ENCODE data around the gene HOXC12. TPM values are rescaled to one million over a fixed set of nuclear protein-coding genes. Genes with fewer than 3 reads are reported as not detected.

HOXC12 gene
- total RNA-seq, 2 experiments from 2014 or later, result not detected

DNA sequence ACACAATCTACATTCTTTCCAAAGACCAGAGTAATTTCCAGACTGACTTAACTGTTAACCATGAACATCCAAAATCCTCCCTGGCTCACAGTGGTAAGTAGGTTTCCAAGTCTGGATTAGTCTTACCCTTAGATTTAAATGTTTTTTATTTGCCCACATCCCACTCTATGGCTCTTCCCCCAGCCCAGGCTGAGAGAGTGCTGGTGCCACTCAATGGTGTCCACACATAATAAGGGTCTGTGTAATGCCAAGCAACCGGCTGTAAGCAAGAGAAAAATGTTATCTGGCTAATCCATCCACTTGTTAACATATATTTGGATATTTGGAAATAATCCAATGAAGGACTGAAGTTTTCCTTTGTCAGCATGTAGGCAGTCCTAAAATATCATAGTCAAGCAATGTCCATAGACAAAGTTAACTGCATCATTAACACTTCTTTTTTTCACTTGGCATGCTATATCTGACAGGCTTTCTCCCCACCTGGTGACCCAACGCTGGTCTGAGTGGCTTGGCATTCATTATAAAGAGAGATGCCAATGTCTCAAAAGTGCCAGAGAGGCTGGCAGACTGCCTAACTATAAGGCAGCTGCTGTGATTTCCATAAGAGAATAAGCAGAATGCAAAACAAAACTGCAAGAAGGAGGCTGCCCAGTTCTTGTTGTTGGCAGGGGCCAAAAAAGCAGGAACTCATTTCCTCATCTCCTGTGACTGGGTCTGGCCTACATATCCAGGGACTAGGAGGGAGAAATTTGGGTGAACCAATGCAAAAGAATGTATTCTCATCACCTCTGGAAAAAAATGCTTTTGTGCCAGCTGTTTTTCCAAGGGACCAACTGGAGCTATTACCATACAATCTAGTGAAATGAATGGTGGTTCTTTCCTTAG lies 29.9 kb upstream of the HOXC12 start:
- intact Hi-C loops (cut with micrococcal nuclease; ENCODE audit: unreplicated experiment), result no loop called here
- Histone ChIP-seq H3K9me2 (ENCODE audit: insufficient read depth, low read length) (no peaks in the 10 kb centered on the region), H4K20me1 (ENCODE audit: insufficient read depth, low read length) (no peaks in the 10 kb centered on the region), H2AFZ (ENCODE audit: low read length) (no peak overlapping the region), H3K79me2 (ENCODE audit: insufficient read depth, low read depth, low read length) (no peaks in the 10 kb centered on the region), H3K4me2 (ENCODE audit: low read length) (no peak overlapping the region), H3K4me1 (ENCODE audit: insufficient read depth, low read length, poor library complexity, severe bottlenecking) (no peaks in the 10 kb centered on the region), H3K36me3 (ENCODE audit: insufficient read depth, low read length) (no peaks in the 10 kb centered on the region), H3K9me3 (ENCODE audit: low read length) (no peaks in the 10 kb centered on the region), H3K4me3 (ENCODE audit: low read depth, low read length, poor library complexity, severe bottlenecking) (no peak overlapping the region), H3K27ac (ENCODE audit: low read depth, low read length, poor library complexity, severe bottlenecking) (no peak overlapping the region)
- no peak for DNase-seq (ENCODE audit: low spot score)
- TF ChIP-seq, protein P1, sequence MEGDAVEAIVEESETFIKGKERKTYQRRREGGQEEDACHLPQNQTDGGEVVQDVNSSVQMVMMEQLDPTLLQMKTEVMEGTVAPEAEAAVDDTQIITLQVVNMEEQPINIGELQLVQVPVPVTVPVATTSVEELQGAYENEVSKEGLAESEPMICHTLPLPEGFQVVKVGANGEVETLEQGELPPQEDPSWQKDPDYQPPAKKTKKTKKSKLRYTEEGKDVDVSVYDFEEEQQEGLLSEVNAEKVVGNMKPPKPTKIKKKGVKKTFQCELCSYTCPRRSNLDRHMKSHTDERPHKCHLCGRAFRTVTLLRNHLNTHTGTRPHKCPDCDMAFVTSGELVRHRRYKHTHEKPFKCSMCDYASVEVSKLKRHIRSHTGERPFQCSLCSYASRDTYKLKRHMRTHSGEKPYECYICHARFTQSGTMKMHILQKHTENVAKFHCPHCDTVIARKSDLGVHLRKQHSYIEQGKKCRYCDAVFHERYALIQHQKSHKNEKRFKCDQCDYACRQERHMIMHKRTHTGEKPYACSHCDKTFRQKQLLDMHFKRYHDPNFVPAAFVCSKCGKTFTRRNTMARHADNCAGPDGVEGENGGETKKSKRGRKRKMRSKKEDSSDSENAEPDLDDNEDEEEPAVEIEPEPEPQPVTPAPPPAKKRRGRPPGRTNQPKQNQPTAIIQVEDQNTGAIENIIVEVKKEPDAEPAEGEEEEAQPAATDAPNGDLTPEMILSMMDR (conservative IDR thresholded peaks at IDR 0.05; ENCODE audit: low read length), result no peak
- no peak for TF ChIP-seq EZH2phosphoT487 (IDR thresholded peaks at IDR 0.05; ENCODE audit: borderline replicate concordance, low read depth, low read length)
- CTCF ChIA-PET (ENCODE audit: unreplicated experiment), result no interaction called here
- BruUV-seq (replicated peaks), result no TSS peak
- POLR2A ChIA-PET, result no interaction called here

DNA sequence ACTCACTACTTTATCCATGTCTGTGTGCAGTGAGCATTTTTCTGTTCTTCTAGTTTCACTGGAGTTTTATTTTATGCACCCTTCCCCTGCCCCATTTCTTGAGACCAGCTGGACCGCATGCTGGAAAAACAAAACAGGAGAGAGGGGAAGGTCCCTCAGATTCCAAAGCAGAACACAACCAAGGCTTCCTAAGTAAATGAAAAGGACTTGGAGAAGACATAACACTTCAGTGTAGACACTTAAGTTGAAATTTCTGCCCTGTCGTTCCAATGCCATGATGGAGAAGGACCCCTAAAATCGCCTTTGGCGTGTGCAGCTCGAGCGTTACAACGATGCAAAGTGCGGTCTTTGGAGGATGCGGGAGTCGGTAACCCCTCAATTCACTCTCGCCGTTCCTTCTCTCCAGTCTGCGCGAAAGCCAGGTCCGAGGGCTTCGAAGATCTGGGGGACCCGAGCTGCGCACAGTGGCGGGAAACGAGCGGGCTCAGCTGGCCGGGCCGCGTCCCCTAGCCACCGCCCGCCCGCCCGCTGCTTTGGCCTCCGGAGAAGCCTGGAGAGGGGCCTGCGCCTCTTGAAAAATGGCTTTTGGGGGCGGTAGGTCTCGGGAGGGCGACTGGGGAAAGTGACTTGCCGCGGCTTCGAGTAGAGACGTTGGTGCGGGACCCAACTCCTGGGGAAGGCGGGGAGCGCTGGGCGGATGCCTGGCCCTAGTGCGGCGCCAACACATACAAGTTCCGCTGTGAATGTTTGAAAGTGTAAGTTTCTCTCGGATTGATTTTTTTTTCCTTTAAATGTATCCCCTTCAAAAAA lies 27.3 kb upstream of the HOXC12 start:
- no peak for DNase-seq (ENCODE audit: low spot score)
- no peaks in the 10 kb centered on the region for H3K4me1 ChIP-seq (ENCODE audit: insufficient read depth, low read length, poor library complexity, severe bottlenecking)
- H3K9me3 ChIP-seq (ENCODE audit: low read length), result no peaks in the 10 kb centered on the region
- POLR2A ChIA-PET, result interaction anchor here (0.6 kb wide), 1 partner anchor 966 kb away, joined by 9 read pairs; no protein-coding TSS in a partner anchor
- H3K4me3 ChIP-seq (ENCODE audit: low read depth, low read length, poor library complexity, severe bottlenecking), result no peak overlapping the region
- no TSS peak for BruUV-seq (replicated peaks)
- CTCF ChIA-PET (ENCODE audit: unreplicated experiment), result no interaction called here
- no peaks in the 10 kb centered on the region for H3K79me2 ChIP-seq (ENCODE audit: insufficient read depth, low read depth, low read length)
- no peaks in the 10 kb centered on the region for H3K9me2 ChIP-seq (ENCODE audit: insufficient read depth, low read length)
- no peak overlapping the region for H3K27ac ChIP-seq (ENCODE audit: low read depth, low read length, poor library complexity, severe bottlenecking)
- H3K36me3 ChIP-seq (ENCODE audit: insufficient read depth, low read length), result no peaks in the 10 kb centered on the region
- TF ChIP-seq, protein P1 (conservative IDR thresholded peaks at IDR 0.05; ENCODE audit: low read length), result no peak
- TF ChIP-seq EZH2phosphoT487 (IDR thresholded peaks at IDR 0.05; ENCODE audit: borderline replicate concordance, low read depth, low read length), result no peak
- H3K4me2 ChIP-seq (ENCODE audit: low read length), result no peak overlapping the region
- H4K20me1 ChIP-seq (ENCODE audit: insufficient read depth, low read length), result no peaks in the 10 kb centered on the region
- H2AFZ ChIP-seq (ENCODE audit: low read length), result no peak overlapping the region
- intact Hi-C loops (cut with micrococcal nuclease; ENCODE audit: unreplicated experiment), result no loop called here

Measured in OCI-LY7 (cell line).